NCI-H748 (cell line): Measurements from ENCODE around the gene KRT84.

Source experiments
- DNase-seq: peaks from one replicate; lab custom pipeline; 2025; ENCODE audit not compliant: unreplicated experiment; lab: John Stamatoyannopoulos, UW

Gene KRT84

GRCh38 chr12:52389313-52390207 lies 4.1 kb upstream of the KRT84 start:
- DNase-seq = no peak

GRCh38 chr12:52387859-52388258 lies 2.4 kb upstream of the KRT84 start:
- no peak for DNase-seq

GRCh38 chr12:52383331-52383730 lies 2.1 kb downstream of the KRT84 start:
- no peak for DNase-seq

- no peak for DNase-seq
Observed at GRCh38 chr12:52382854-52383253, 2.6 kb downstream of the KRT84 start.

GRCh38 chr12:52381206-52381605 lies 4.2 kb downstream of the KRT84 start:
- DNase-seq = no peak

- DNase-seq = peak; percentile 40
Observed at GRCh38 chr12:52380271-52380694, 5.2 kb downstream of the KRT84 start.

GRCh38 chr12:52379536-52379935 lies 5.9 kb downstream of the KRT84 start:
- no peak for DNase-seq

GRCh38 chr12:52378091-52378490 lies 7.4 kb downstream of the KRT84 start:
- no peak for DNase-seq

GRCh38 chr12:52377266-52377665 lies 8.2 kb downstream of the KRT84 start:
- no peak for DNase-seq

GRCh38 chr12:52372216-52373154 lies 13.0 kb downstream of the KRT84 start:
- DNase-seq = peak; percentile 74

- no peak for DNase-seq
Observed at GRCh38 chr12:52371716-52372115, 13.7 kb downstream of the KRT84 start.

GRCh38 chr12:52370926-52371608 lies 14.4 kb downstream of the KRT84 start:
- no peak for DNase-seq

- DNase-seq = no peak
Observed at GRCh38 chr12:52369809-52370208, 15.6 kb downstream of the KRT84 start.

- no peak for DNase-seq
Observed at GRCh38 chr12:52369211-52369610, 16.2 kb downstream of the KRT84 start.

- no peak for DNase-seq
Observed at GRCh38 chr12:52368508-52368907, 16.9 kb downstream of the KRT84 start.

- DNase-seq = no peak
Observed at GRCh38 chr12:52367876-52368275, 17.6 kb downstream of the KRT84 start.

- DNase-seq = no peak
Observed at GRCh38 chr12:52366738-52367485, 18.5 kb downstream of the KRT84 start, which contains the start of gene KRT85. KRT85 (minus strand) TSS chr12:52367481; CDS start chr12:52367405, 76 bp downstream.

GRCh38 chr12:52364901-52365489 lies 20.5 kb downstream of the KRT84 start:
- no peak for DNase-seq

- DNase-seq = no peak
Observed at GRCh38 chr12:52364061-52364460, 21.4 kb downstream of the KRT84 start.

- DNase-seq = no peak
Observed at GRCh38 chr12:52363111-52363679, 22.3 kb downstream of the KRT84 start.
